PFSK-1 (cell line): ENCODE results near the gene MCRIP2.

Experiments
- FOXP2 ChIP-seq: optimal IDR thresholded peaks from 2 replicates; pipeline ENCODE3; 2011; ENCODE audit warnings: borderline replicate concordance, control low read depth, inconsistent platforms; ENCODE audit not compliant: insufficient read depth; ENCODE audit errors: extremely low read length, extremely low read depth
- POLR2AphosphoS5 ChIP-seq: IDR thresholded peaks from 2 replicates; pipeline ENCODE4 v1.6.1; 2012; ENCODE audit warnings: low read depth, mild to moderate bottlenecking, control low read depth, low read length, moderate library complexity
- REST ChIP-seq, 2 experiments: IDR thresholded peaks; 2 replicates each; pipeline versions ENCODE4 v1.6.1 to v1.8.0; 2011 to 2012; ENCODE audit warnings: low read depth in 2 of 2, low read length in 2 of 2, control low read depth in 1 of 2, inconsistent platforms in 1 of 2, mild to moderate bottlenecking in 1 of 2, moderate library complexity in 1 of 2; ENCODE audit not compliant: insufficient read depth in 1 of 2
- SIN3A ChIP-seq: IDR thresholded peaks from 2 replicates; pipeline ENCODE4 v1.6.1; 2012; ENCODE audit warnings: mild to moderate bottlenecking, low read length, moderate library complexity, borderline replicate concordance; ENCODE audit not compliant: insufficient read depth
- TAF1 ChIP-seq: IDR thresholded peaks from 2 replicates; pipeline ENCODE4 v1.6.1; 2012; ENCODE audit warnings: low read length, control low read depth, borderline replicate concordance; ENCODE audit not compliant: insufficient read depth

- no peak for TF ChIP-seq POLR2AphosphoS5
- no peak for TF ChIP-seq REST (IDR thresholded peaks at IDR 0.05; ENCODE audit: insufficient read depth in 1 of 2, low read depth in 2 of 2, low read length in 2 of 2)
- no peak for TF ChIP-seq SIN3A
- no peak for TF ChIP-seq TAF1
- no peak for TF ChIP-seq FOXP2
Measured at GRCh38 chr16:692356-693108, 50.9 kb downstream of the MCRIP2 start.
